ENCODE measurements around the gene RPH3AL.

DNA sequence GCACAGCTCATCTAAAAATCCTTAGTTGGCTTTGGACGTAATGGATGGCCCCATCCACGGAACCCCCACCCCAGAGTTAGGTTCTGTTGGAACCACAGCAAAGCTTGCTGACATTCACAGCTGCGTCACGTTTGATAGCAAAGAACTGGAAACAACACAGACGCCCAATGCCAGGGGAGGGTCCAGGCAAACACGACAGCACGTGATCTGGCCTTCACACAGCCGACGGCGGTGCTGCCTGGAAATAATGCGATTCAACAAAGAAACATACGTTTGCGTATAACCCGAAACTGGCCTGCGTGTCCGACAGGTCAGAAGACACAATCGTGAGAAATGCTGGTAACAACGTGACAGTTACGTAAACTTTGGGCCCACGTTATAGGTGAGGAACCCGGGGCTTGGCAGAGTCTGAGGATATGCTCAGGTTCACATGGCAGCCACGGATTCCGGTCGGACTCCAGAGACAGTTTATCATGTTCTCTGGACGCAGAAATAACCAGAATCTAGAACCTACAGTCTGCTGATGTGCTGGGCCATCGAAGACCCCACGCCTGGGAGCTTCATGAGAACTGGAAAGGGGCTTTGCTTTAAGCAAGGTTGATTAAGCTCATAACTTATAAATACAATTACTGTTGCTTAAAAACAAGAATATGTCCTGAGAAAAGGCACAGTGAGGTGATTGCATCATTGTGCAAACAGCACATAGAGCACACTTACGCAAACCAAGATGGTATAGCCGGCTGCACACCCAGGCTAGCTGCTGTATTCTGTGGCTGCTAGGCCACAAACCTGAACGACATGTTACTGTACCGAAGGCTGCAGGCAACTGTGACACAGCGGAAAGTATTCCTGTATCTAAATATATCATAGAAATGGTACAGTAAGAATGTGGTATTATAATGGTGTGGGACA is 70.4 kb downstream of the RPH3AL start:
- TF ChIP-seq, protein P1, sequence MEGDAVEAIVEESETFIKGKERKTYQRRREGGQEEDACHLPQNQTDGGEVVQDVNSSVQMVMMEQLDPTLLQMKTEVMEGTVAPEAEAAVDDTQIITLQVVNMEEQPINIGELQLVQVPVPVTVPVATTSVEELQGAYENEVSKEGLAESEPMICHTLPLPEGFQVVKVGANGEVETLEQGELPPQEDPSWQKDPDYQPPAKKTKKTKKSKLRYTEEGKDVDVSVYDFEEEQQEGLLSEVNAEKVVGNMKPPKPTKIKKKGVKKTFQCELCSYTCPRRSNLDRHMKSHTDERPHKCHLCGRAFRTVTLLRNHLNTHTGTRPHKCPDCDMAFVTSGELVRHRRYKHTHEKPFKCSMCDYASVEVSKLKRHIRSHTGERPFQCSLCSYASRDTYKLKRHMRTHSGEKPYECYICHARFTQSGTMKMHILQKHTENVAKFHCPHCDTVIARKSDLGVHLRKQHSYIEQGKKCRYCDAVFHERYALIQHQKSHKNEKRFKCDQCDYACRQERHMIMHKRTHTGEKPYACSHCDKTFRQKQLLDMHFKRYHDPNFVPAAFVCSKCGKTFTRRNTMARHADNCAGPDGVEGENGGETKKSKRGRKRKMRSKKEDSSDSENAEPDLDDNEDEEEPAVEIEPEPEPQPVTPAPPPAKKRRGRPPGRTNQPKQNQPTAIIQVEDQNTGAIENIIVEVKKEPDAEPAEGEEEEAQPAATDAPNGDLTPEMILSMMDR (IDR thresholded peaks at IDR 0.05) = no peak
- no peak for TF ChIP-seq POLR2A (IDR thresholded peaks at IDR 0.05)

All from transverse colon (tissue), 3 donors.